ENCODE results near the gene TBC1D8B.

Gene TBC1D8B

GRCh38 chrX:106894978-106895452 lies 92.5 kb downstream of the TBC1D8B start:
- Histone ChIP-seq H3K4me3 (ENCODE audit: low read depth in 1 of 5, low read length in 5 of 5) (no peak overlapping the region), H3K9me3 (ENCODE audit: control insufficient read depth in 5 of 5, low read length in 5 of 5) (no peaks in the 10 kb centered on the region), H3K4me1 (ENCODE audit: control insufficient read depth in 5 of 5, insufficient read depth in 5 of 5, low read length in 5 of 5) (peaks cover 0 to 14% (median 10%) of the 10 kb centered on the region in 5 donors), H3K27me3 (ENCODE audit: control insufficient read depth in 5 of 5, insufficient read depth in 4 of 5, low read length in 5 of 5) (peaks cover 4 to 26% (median 12%) of the 10 kb centered on the region in 5 donors), H3K36me3 (ENCODE audit: control insufficient read depth in 5 of 5, insufficient read depth in 5 of 5, low read length in 5 of 5) (no peaks in the 10 kb centered on the region), H3K27ac (ENCODE audit: low read depth, low read length) (no peak overlapping the region), H3K9ac (ENCODE audit: low read length in 5 of 5) (peak overlapping the region in 1 of 5 donors; percentile 7)

GRCh38 chrX:106897259-106897658 lies 94.8 kb downstream of the TBC1D8B start:
- Histone ChIP-seq H3K4me3 (ENCODE audit: low read depth in 1 of 5, low read length in 5 of 5) (no peak overlapping the region), H3K36me3 (ENCODE audit: control insufficient read depth in 5 of 5, insufficient read depth in 5 of 5, low read length in 5 of 5) (no peaks in the 10 kb centered on the region), H3K27ac (ENCODE audit: low read depth, low read length) (no peak overlapping the region), H3K9me3 (ENCODE audit: control insufficient read depth in 5 of 5, low read length in 5 of 5) (no peaks in the 10 kb centered on the region), H3K9ac (ENCODE audit: low read length in 5 of 5) (no peak overlapping the region), H3K4me1 (ENCODE audit: control insufficient read depth in 5 of 5, insufficient read depth in 5 of 5, low read length in 5 of 5) (peaks cover 0 to 19% (median 16%) of the 10 kb centered on the region in 5 donors), H3K27me3 (ENCODE audit: control insufficient read depth in 5 of 5, insufficient read depth in 4 of 5, low read length in 5 of 5) (peaks cover 0 to 31% (median 10%) of the 10 kb centered on the region in 5 donors)

GRCh38 chrX:106898462-106898861 lies 96.0 kb downstream of the TBC1D8B start:
- Histone ChIP-seq H3K27me3 (ENCODE audit: control insufficient read depth in 5 of 5, insufficient read depth in 4 of 5, low read length in 5 of 5) (peaks cover 0 to 21% (median 6%) of the 10 kb centered on the region in 5 donors), H3K9ac (ENCODE audit: low read length in 5 of 5) (no peak overlapping the region), H3K27ac (ENCODE audit: low read depth, low read length) (peak overlapping the region; percentile 91), H3K36me3 (ENCODE audit: control insufficient read depth in 5 of 5, insufficient read depth in 5 of 5, low read length in 5 of 5) (no peaks in the 10 kb centered on the region), H3K9me3 (ENCODE audit: control insufficient read depth in 5 of 5, low read length in 5 of 5) (no peaks in the 10 kb centered on the region), H3K4me1 (ENCODE audit: control insufficient read depth in 5 of 5, insufficient read depth in 5 of 5, low read length in 5 of 5) (peaks cover 0 to 24% (median 17%) of the 10 kb centered on the region in 5 donors), H3K4me3 (ENCODE audit: low read depth in 1 of 5, low read length in 5 of 5) (no peak overlapping the region)

- Histone ChIP-seq H3K9me3 (ENCODE audit: control insufficient read depth in 5 of 5, low read length in 5 of 5) (no peaks in the 10 kb centered on the region), H3K36me3 (ENCODE audit: control insufficient read depth in 5 of 5, insufficient read depth in 5 of 5, low read length in 5 of 5) (no peaks in the 10 kb centered on the region), H3K27ac (ENCODE audit: low read depth, low read length) (peak overlapping the region; percentile 91), H3K9ac (ENCODE audit: low read length in 5 of 5) (peak overlapping the region in 1 of 5 donors; percentile 21), H3K27me3 (ENCODE audit: control insufficient read depth in 5 of 5, insufficient read depth in 4 of 5, low read length in 5 of 5) (peaks cover 0 to 21% (median 6%) of the 10 kb centered on the region in 5 donors), H3K4me3 (ENCODE audit: low read depth in 1 of 5, low read length in 5 of 5) (no peak overlapping the region), H3K4me1 (ENCODE audit: control insufficient read depth in 5 of 5, insufficient read depth in 5 of 5, low read length in 5 of 5) (peaks cover 0 to 32% (median 19%) of the 10 kb centered on the region in 5 donors)
Measured at GRCh38 chrX:106899276-106899675, 96.8 kb downstream of the TBC1D8B start.

GRCh38 chrX:106899841-106900240 lies 97.4 kb downstream of the TBC1D8B start:
- no peaks in the 10 kb centered on the region for H3K36me3 ChIP-seq (ENCODE audit: control insufficient read depth in 5 of 5, insufficient read depth in 5 of 5, low read length in 5 of 5)
- no peak overlapping the region for H3K9ac ChIP-seq (ENCODE audit: low read length in 5 of 5)
- H3K4me3 ChIP-seq (ENCODE audit: low read depth in 1 of 5, low read length in 5 of 5) = no peak overlapping the region
- peak overlapping the region; percentile 91 for H3K27ac ChIP-seq (ENCODE audit: low read depth, low read length)
- peaks cover 0 to 33% (median 15%) of the 10 kb centered on the region in 5 donors for H3K4me1 ChIP-seq (ENCODE audit: control insufficient read depth in 5 of 5, insufficient read depth in 5 of 5, low read length in 5 of 5)
- no peaks in the 10 kb centered on the region for H3K9me3 ChIP-seq (ENCODE audit: control insufficient read depth in 5 of 5, low read length in 5 of 5)
- H3K27me3 ChIP-seq (ENCODE audit: control insufficient read depth in 5 of 5, insufficient read depth in 4 of 5, low read length in 5 of 5) = peaks cover 0 to 21% (median 5%) of the 10 kb centered on the region in 5 donors

GRCh38 chrX:106901341-106901740 lies 98.9 kb downstream of the TBC1D8B start:
- Histone ChIP-seq H3K9ac (ENCODE audit: low read length in 5 of 5) (no peak overlapping the region), H3K4me3 (ENCODE audit: low read depth in 1 of 5, low read length in 5 of 5) (no peak overlapping the region), H3K4me1 (ENCODE audit: control insufficient read depth in 5 of 5, insufficient read depth in 5 of 5, low read length in 5 of 5) (peaks cover 0 to 37% (median 20%) of the 10 kb centered on the region in 5 donors), H3K36me3 (ENCODE audit: control insufficient read depth in 5 of 5, insufficient read depth in 5 of 5, low read length in 5 of 5) (no peaks in the 10 kb centered on the region), H3K9me3 (ENCODE audit: control insufficient read depth in 5 of 5, low read length in 5 of 5) (no peaks in the 10 kb centered on the region), H3K27me3 (ENCODE audit: control insufficient read depth in 5 of 5, insufficient read depth in 4 of 5, low read length in 5 of 5) (peaks cover 0 to 15% (median 3%) of the 10 kb centered on the region in 5 donors), H3K27ac (ENCODE audit: low read depth, low read length) (peak overlapping the region; percentile 91)

- Histone ChIP-seq H3K9ac (ENCODE audit: low read length in 5 of 5) (no peak overlapping the region), H3K36me3 (ENCODE audit: control insufficient read depth in 5 of 5, insufficient read depth in 5 of 5, low read length in 5 of 5) (no peaks in the 10 kb centered on the region), H3K4me3 (ENCODE audit: low read depth in 1 of 5, low read length in 5 of 5) (no peak overlapping the region), H3K27me3 (ENCODE audit: control insufficient read depth in 5 of 5, insufficient read depth in 4 of 5, low read length in 5 of 5) (peaks cover 0 to 12% (median 3%) of the 10 kb centered on the region in 5 donors), H3K4me1 (ENCODE audit: control insufficient read depth in 5 of 5, insufficient read depth in 5 of 5, low read length in 5 of 5) (peaks cover 0 to 37% (median 23%) of the 10 kb centered on the region in 5 donors), H3K27ac (ENCODE audit: low read depth, low read length) (peak overlapping the region; percentile 91), H3K9me3 (ENCODE audit: control insufficient read depth in 5 of 5, low read length in 5 of 5) (no peaks in the 10 kb centered on the region)
Measured at GRCh38 chrX:106901781-106902219, 99.3 kb downstream of the TBC1D8B start.

GRCh38 chrX:106902684-106903083 lies 100.2 kb downstream of the TBC1D8B start:
- Histone ChIP-seq H3K36me3 (ENCODE audit: control insufficient read depth in 5 of 5, insufficient read depth in 5 of 5, low read length in 5 of 5) (no peaks in the 10 kb centered on the region), H3K9me3 (ENCODE audit: control insufficient read depth in 5 of 5, low read length in 5 of 5) (no peaks in the 10 kb centered on the region), H3K4me1 (ENCODE audit: control insufficient read depth in 5 of 5, insufficient read depth in 5 of 5, low read length in 5 of 5) (peaks cover 0 to 40% (median 23%) of the 10 kb centered on the region in 5 donors), H3K27me3 (ENCODE audit: control insufficient read depth in 5 of 5, insufficient read depth in 4 of 5, low read length in 5 of 5) (peaks cover 0 to 12% (median 0%) of the 10 kb centered on the region in 5 donors), H3K27ac (ENCODE audit: low read depth, low read length) (peak overlapping the region; percentile 91), H3K4me3 (ENCODE audit: low read depth in 1 of 5, low read length in 5 of 5) (no peak overlapping the region), H3K9ac (ENCODE audit: low read length in 5 of 5) (no peak overlapping the region)

- Histone ChIP-seq H3K4me3 (ENCODE audit: low read depth in 1 of 5, low read length in 5 of 5) (no peak within 1 kb of the TSS), H3K9me3 (ENCODE audit: control insufficient read depth in 5 of 5, low read length in 5 of 5) (no peaks in the 10 kb centered on the region), H3K36me3 (ENCODE audit: control insufficient read depth in 5 of 5, insufficient read depth in 5 of 5, low read length in 5 of 5) (no peaks in the 10 kb centered on the region), H3K4me1 (ENCODE audit: control insufficient read depth in 5 of 5, insufficient read depth in 5 of 5, low read length in 5 of 5) (peaks cover 0 to 44% (median 23%) of the 10 kb centered on the region in 5 donors), H3K9ac (ENCODE audit: low read length in 5 of 5) (peak within 1 kb of the TSS in 2 of 5 donors; percentile 42 to 50), H3K27ac (ENCODE audit: low read depth, low read length) (peak within 1 kb of the TSS; percentile 91), H3K27me3 (ENCODE audit: control insufficient read depth in 5 of 5, insufficient read depth in 4 of 5, low read length in 5 of 5) (peaks cover 0 to 12% (median 0%) of the 10 kb centered on the region in 5 donors)
Measured at GRCh38 chrX:106903291-106903824, 100.9 kb downstream of the TBC1D8B start, which contains the start of gene RIPPLY1. Gene RIPPLY1 (minus strand): TSS chrX:106903341. CDS start chrX:106903287, 54 bp downstream.

GRCh38 chrX:106903856-106904528 lies 101.5 kb downstream of the TBC1D8B start:
- Histone ChIP-seq H3K27me3 (ENCODE audit: control insufficient read depth in 5 of 5, insufficient read depth in 4 of 5, low read length in 5 of 5) (peaks cover 0 to 12% (median 0%) of the 10 kb centered on the region in 5 donors), H3K9ac (ENCODE audit: low read length in 5 of 5) (peak overlapping the region in 2 of 5 donors; percentile 42 to 50), H3K4me3 (ENCODE audit: low read depth in 1 of 5, low read length in 5 of 5) (no peak overlapping the region), H3K27ac (ENCODE audit: low read depth, low read length) (peak overlapping the region; percentile 91), H3K9me3 (ENCODE audit: control insufficient read depth in 5 of 5, low read length in 5 of 5) (no peaks in the 10 kb centered on the region), H3K36me3 (ENCODE audit: control insufficient read depth in 5 of 5, insufficient read depth in 5 of 5, low read length in 5 of 5) (no peaks in the 10 kb centered on the region), H3K4me1 (ENCODE audit: control insufficient read depth in 5 of 5, insufficient read depth in 5 of 5, low read length in 5 of 5) (peaks cover 0 to 47% (median 19%) of the 10 kb centered on the region in 5 donors)
